Choroid plexus epithelial cell (primary cell): ENCODE results near the gene DYNLT3.
A peak's percentile ranks its signal among the peaks of the same experiment; 100 is the strongest.

Source experiments
- DNase-seq: peaks from one replicate; pipeline ENCODE4 v3.0.0-alpha.2; 2010; ENCODE audit warnings: low read depth
- H3K4me3 ChIP-seq: 2 replicates; pipeline ENCODE4 v1.5.1; 2011; ENCODE audit warnings: low read depth, mild to moderate bottlenecking, control low read depth, low read length, moderate library complexity
- CTCF ChIP-seq: conservative IDR thresholded peaks from 2 replicates; pipeline ENCODE4 v1.5.1; 2011; ENCODE audit warnings: low read depth, mild to moderate bottlenecking, control low read depth, inconsistent platforms, low read length, moderate library complexity

DYNLT3 gene

GRCh38 chrX:37825215-37825842 is 22.0 kb downstream of the DYNLT3 start:
- peak; percentile 62 for DNase-seq
- TF ChIP-seq CTCF: peak; percentile 82

DNA sequence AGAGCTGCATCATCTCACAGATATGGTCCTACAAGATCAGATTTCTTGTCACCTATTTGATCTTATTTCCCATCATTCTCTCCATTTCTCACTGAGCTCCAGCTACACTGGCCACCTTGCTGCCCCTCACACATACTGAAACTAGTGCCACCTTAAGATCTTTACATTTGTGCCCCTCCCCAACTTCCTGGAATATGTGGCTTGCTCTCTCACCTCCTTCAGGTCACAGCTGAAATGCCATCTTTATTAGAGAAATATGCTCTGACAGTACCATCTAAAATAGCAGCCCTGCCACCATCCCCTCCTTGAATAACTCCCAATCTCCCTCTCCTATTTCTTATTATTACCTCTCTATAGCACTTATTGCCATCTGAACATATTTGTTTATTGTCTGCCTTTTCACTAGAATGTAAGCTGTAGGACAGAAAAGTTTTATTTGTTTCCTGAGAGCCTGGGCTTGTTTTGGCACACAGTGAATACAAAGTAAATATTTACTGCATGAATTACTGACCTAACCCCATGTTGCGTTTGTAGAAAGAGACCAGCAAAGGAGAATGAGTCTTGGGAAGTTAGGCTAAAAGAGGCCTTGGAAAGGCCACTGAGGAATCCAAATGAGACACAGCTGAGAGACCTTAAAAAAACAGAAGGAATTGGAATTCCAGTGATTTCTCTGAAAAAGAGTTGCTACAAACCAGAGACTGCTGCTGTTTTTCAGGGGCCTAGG is 22.7 kb downstream of the DYNLT3 start:
- no peak for TF ChIP-seq CTCF
- DNase-seq: no peak
- H3K4me3 ChIP-seq: no peak overlapping the region

More at GRCh38 chrX:37825215-37825842, 22.0 kb downstream of the DYNLT3 start:
- H3K4me3 ChIP-seq: no peak overlapping the region

DNA sequence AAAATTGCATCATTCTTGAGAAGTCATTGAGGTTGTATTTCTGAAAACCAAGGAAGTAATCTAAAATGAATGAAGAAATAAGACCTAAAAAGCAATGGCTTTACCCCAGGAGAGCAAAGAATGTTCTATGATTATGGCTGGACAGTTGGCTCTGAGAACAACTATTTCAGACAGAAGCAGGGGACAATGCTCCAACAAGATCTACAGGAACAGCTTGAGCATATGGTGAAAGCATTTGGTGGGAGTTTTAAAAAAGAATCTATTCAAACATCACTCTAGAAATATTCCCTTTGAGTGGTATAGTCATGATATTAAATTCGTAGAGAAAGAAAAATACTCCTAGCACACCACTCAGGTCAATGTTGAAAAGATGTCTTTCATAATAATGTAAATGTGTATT is 26.7 kb downstream of the DYNLT3 start:
- no peak for TF ChIP-seq CTCF
- H3K4me3 ChIP-seq: no peak overlapping the region
- no peak for DNase-seq

- no peak for DNase-seq
- TF ChIP-seq CTCF: no peak
- no peak overlapping the region for H3K4me3 ChIP-seq
Measured at GRCh38 chrX:37818031-37818430, 29.3 kb downstream of the DYNLT3 start.

- DNase-seq: no peak
- no peak for TF ChIP-seq CTCF
- no peak overlapping the region for H3K4me3 ChIP-seq
Measured at GRCh38 chrX:37817579-37817978, 29.8 kb downstream of the DYNLT3 start.

DNA sequence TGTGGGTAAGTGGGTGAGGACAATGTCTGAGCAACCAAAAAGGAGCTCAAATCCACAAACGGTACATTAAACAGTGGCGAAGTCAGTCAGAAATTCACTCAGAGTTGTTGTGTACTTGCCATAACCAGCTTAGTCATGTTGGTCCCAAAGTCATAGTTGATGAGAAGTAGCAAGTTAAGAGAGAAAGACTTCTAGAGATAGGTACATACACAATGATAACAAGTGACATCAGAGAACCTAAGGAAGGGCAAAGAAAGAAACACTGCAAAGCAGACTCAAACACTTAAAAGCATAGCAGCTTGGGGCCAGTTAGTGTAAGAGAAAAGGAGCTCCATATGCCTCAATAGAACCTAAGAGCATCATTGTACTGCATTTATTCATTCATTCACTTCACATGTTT is 30.2 kb downstream of the DYNLT3 start:
- no peak for TF ChIP-seq CTCF
- DNase-seq: no peak
- no peak overlapping the region for H3K4me3 ChIP-seq

DNA sequence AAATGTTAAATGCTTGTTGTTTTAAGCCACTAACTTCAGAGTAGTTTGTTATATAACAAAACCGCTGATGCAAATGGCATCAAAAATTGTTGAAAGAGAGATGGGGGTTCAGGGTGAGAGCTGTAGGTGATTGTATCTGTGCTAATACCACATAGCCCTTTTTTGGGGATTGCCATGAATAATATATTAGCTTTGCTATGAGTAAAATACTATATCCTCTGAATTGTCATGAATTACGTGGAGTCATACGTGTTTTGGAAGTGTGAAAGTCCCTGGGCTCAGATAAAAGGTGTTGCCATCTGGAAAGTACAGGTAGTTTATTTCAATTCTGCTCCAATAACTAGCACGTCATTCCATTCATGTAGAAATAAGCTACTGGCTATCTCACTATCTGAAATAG is 30.6 kb downstream of the DYNLT3 start:
- no peak overlapping the region for H3K4me3 ChIP-seq
- no peak for TF ChIP-seq CTCF
- DNase-seq: no peak
